ENCODE results near the gene CHADL. TPM values are rescaled to one million over a fixed set of nuclear protein-coding genes. Genes with fewer than 3 reads are reported as not detected.

Gene CHADL
- total and polyA plus RNA-seq, 2 of the 4 experiments (the other 2 are of a cell fraction), result 0.18 to 0.53 TPM

GRCh38 chr22:41273128-41273527 is 32.4 kb upstream of the CHADL start:
- H3K79me1 ChIP-seq (ENCODE audit: low read depth in 1 of 2, low read length in 2 of 2), result peaks cover 44 to 67% of the 10 kb centered on the region in 2 experiments
- peaks cover 12% of the 10 kb centered on the region for H3K9me1 ChIP-seq (ENCODE audit: insufficient read depth, low read length)
- H4K91ac ChIP-seq (ENCODE audit: insufficient read depth, low read depth, low read length), result no peak overlapping the region
- no peak overlapping the region for H2BK120ac ChIP-seq (ENCODE audit: low read depth, low read length)
- H3K23ac ChIP-seq (ENCODE audit: low read depth, low read length), result no peak overlapping the region
- H3K4ac ChIP-seq (ENCODE audit: low read depth, low read length), result no peak overlapping the region
- dilution Hi-C loops (cut with HindIII; ENCODE audit: low sequenced_read_pairs, unreplicated experiment) (no loop called here), in situ Hi-C loops (cut with MboI; ENCODE audit: low sequenced_read_pairs) (no loop called here), intact Hi-C loops (cut with micrococcal nuclease) (no loop called here)
- no peak overlapping the region for H3K14ac ChIP-seq (replicated peaks; ENCODE audit: low read depth, low read length)
- POLR2A ChIA-PET (ENCODE audit: unreplicated experiment), result no interaction called here
- H3K4me3 ChIP-seq (ENCODE audit: insufficient read depth, low read depth, low read length), result no peak overlapping the region
- H4K8ac ChIP-seq (ENCODE audit: low read depth in 2 of 2, low read length in 2 of 2), result no peak overlapping the region
- 98% methylated on average over 6 of the region's 7 CpGs; no CpG with 5 or more reads in 1 of the 2 experiments for WGBS, 2 experiments (ENCODE audit: extremely low coverage in 2 of 2, insufficient read length in 1 of 2)
- no peaks in the 10 kb centered on the region for H3K9me3 ChIP-seq (ENCODE audit: control insufficient read depth, insufficient read depth, low read length)
- no peak overlapping the region for H3K27ac ChIP-seq (ENCODE audit: insufficient read depth, low read length)
- no peak overlapping the region for H2BK15ac ChIP-seq (ENCODE audit: low read depth, low read length)
- no peak overlapping the region for H2BK5ac ChIP-seq (ENCODE audit: low read depth, low read length, poor library complexity, severe bottlenecking)
- no peaks in the 10 kb centered on the region for H3K27me3 ChIP-seq (ENCODE audit: control insufficient read depth, insufficient read depth, low read length)
- no peak for ATAC-seq (ENCODE audit: low read depth)
- no TSS peak for BruUV-seq (replicated peaks)
- H4K20me1 ChIP-seq (ENCODE audit: insufficient read depth, low read length), result peaks cover 17% of the 10 kb centered on the region
- no peak overlapping the region for H4K5ac ChIP-seq (ENCODE audit: low read depth, low read length)
- no peak for DNase-seq
- CTCF ChIA-PET, result no interaction called here
- H3K36me3 ChIP-seq (ENCODE audit: control insufficient read depth, insufficient read depth, low read length), result peaks cover 67% of the 10 kb centered on the region
- H3K4me2 ChIP-seq (ENCODE audit: low read depth, low read length), result no peak overlapping the region
- peak overlapping the region; percentile 82 for H2AK9ac ChIP-seq (replicated peaks; ENCODE audit: low read depth, low read length, poor library complexity)
- no peak overlapping the region for H3K9ac ChIP-seq (ENCODE audit: low read depth, low read length)
- H3K18ac ChIP-seq (ENCODE audit: low read depth, low read length), result no peak overlapping the region
- no peaks in the 10 kb centered on the region for H3K4me1 ChIP-seq (ENCODE audit: control insufficient read depth, insufficient read depth, low read length)
- no peak overlapping the region for H2AFZ ChIP-seq (replicated peaks; ENCODE audit: low read length, poor library complexity)
- H3K56ac ChIP-seq (ENCODE audit: extremely low read depth, insufficient read depth, low read length), result no peak overlapping the region
- no peak overlapping the region for H2AK5ac ChIP-seq (ENCODE audit: low read depth, low read length)
- TF ChIP-seq, protein P1, sequence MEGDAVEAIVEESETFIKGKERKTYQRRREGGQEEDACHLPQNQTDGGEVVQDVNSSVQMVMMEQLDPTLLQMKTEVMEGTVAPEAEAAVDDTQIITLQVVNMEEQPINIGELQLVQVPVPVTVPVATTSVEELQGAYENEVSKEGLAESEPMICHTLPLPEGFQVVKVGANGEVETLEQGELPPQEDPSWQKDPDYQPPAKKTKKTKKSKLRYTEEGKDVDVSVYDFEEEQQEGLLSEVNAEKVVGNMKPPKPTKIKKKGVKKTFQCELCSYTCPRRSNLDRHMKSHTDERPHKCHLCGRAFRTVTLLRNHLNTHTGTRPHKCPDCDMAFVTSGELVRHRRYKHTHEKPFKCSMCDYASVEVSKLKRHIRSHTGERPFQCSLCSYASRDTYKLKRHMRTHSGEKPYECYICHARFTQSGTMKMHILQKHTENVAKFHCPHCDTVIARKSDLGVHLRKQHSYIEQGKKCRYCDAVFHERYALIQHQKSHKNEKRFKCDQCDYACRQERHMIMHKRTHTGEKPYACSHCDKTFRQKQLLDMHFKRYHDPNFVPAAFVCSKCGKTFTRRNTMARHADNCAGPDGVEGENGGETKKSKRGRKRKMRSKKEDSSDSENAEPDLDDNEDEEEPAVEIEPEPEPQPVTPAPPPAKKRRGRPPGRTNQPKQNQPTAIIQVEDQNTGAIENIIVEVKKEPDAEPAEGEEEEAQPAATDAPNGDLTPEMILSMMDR (conservative IDR thresholded peaks at IDR 0.05; ENCODE audit: low read depth, low read length), result no peak
- TF ChIP-seq RAD21 (IDR thresholded peaks at IDR 0.05; ENCODE audit: low read length) (no peak), NFE2L2 (IDR thresholded peaks at IDR 0.05; ENCODE audit: low read depth, low read length) (no peak), CHD1 (IDR thresholded peaks at IDR 0.05; ENCODE audit: low read depth, low read length) (no peak), FOS (IDR thresholded peaks at IDR 0.05; ENCODE audit: low read depth, low read length) (no peak), MAZ (IDR thresholded peaks at IDR 0.05; ENCODE audit: borderline replicate concordance, low read depth, low read length) (no peak), CEBPB (IDR thresholded peaks at IDR 0.05; ENCODE audit: low read depth, low read length) (no peak)
- TF ChIP-seq, protein P2, sequence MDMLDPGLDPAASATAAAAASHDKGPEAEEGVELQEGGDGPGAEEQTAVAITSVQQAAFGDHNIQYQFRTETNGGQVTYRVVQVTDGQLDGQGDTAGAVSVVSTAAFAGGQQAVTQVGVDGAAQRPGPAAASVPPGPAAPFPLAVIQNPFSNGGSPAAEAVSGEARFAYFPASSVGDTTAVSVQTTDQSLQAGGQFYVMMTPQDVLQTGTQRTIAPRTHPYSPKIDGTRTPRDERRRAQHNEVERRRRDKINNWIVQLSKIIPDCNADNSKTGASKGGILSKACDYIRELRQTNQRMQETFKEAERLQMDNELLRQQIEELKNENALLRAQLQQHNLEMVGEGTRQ (IDR thresholded peaks at IDR 0.05; ENCODE audit: low read depth, low read length), result no peak
- TF ChIP-seq, protein P3, sequence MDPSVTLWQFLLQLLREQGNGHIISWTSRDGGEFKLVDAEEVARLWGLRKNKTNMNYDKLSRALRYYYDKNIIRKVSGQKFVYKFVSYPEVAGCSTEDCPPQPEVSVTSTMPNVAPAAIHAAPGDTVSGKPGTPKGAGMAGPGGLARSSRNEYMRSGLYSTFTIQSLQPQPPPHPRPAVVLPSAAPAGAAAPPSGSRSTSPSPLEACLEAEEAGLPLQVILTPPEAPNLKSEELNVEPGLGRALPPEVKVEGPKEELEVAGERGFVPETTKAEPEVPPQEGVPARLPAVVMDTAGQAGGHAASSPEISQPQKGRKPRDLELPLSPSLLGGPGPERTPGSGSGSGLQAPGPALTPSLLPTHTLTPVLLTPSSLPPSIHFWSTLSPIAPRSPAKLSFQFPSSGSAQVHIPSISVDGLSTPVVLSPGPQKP (IDR thresholded peaks at IDR 0.05; ENCODE audit: borderline replicate concordance, low read depth, low read length), result no peak
- 0 out of 2 replicates have a peak overlapping the region, but pooled peaks have one; percentile 36 for H2BK20ac ChIP-seq (ENCODE audit: low read depth, low read length)

Measured in IMR-90 (cell line).